ENCODE measurements around the gene CGB5. TPM values are rescaled to one million over a fixed set of nuclear protein-coding genes. Genes with fewer than 3 reads are reported as not detected.
"Not testable (repeated sequence)": the region's sequence is repeated elsewhere in the genome, so short reads cannot be mapped to it uniquely, and the experiment has no call there.

Gene CGB5
- polyA plus RNA-seq, 3 donors, result 1.1 TPM; not detected in 2

DNA sequence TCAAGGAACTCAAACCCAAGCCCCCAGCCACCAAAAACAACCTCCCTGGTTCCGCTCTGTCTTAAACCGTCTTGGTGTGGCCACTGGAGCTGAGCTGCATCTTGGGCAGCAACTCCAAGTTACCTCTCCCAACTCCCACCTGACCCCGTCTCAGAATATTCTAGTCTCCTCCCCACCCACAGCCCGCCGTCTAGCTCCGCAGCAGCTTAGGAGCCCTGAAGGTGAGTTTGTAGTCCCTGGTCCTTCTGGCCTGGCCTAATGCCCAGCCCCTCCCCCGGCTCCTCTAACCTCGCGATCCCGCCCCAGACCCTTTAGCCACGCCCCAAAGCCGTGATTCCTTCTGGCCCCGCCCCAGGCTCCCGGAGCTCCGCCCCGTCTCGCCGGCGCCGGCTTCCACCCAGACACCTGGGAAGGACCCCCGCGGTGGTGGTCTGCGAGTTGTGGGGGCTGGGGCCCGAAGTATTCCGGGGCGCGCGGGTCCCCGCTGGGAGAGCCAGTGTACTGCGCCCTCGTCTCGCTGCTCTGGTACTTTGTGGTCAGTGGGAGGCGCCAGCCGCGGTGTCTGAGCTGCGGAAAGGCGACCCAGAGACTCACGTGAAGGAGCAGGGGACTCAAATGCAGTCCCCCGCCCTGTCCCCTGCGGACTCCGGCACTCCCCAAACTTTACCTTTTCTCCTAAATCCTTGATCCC, 24.3 kb upstream of the CGB5 start:
- no peak overlapping the region for H3K27ac ChIP-seq (ENCODE audit: low read depth, low read length)
- WGBS, 3 donors, result 10 to 16% (median 15%) methylated on average over 41 of the region's 41 CpGs

DNA sequence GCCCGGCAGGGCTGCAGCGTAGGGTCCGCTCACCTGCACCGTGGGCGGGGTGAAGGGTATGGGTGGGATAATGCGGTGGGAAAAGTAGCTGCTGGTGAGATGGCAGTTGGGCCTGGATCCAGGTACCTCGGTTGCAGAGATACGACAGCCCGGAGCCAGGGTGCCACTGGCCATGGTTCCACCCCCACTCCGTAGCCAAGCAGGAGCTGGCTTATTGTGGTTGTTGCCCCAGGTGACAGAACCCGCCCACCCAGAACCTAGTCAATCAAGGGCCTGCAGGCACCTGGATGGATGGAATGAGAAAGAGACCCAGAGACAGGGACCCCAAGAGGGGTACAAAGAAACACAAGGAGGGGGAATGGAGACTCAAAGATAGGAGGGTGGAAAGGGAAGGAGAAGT, 23.3 kb upstream of the CGB5 start:
- no peak overlapping the region for H3K27ac ChIP-seq (ENCODE audit: low read depth, low read length)
- 33 to 77% (median 62%) methylated on average over 11 of the region's 11 CpGs for WGBS, 3 donors

DNA sequence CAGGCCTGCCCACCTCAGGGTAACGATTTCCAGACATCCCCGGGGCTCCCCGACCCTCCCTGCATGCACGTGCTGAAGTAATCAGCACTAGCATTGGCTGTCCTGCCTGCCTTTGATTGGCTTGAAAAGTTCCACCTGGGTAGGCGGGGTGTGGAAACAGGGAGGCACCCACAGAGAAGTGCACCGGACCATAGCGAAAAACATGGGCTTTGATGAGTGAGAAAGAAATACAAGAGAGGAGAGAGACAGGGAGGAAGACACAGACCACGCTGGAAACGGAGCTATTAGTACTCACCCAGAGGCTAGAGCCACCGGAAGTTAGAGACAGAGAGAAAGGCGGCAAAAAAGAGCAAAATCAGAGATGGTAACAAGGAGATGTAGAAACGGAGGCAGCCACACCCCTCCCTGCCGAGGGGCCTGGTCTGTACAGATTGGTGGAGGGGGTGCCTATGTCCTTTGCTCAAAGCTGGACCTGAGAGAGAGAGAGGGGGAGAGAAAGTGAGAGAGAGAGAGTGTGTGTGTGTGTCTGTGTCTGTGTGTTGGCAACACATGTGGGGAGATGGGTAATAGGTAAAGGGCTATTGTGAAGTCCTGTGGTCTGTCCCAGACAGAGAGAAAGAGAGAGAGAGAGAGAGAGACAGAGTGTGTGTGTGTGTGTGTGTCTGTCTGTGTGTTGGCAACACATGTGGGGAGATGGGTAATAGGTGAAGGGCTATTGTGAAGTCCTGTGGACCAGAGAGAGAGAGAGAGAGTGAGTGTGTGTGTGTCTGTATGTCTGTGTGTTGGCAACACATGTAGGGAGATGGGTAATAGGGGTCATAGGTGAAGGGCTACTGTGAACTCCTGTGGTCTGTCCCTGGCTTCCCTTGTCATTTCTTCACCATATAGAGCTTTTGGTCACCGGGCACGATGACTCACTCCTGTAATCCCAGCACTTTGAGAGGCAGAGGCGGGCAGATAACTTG, 22.4 kb upstream of the CGB5 start:
- H3K27ac ChIP-seq (ENCODE audit: low read depth, low read length), result no peak overlapping the region
- WGBS, 3 donors, result 36 to 53% (median 40%) methylated on average over 16 of the region's 16 CpGs

DNA sequence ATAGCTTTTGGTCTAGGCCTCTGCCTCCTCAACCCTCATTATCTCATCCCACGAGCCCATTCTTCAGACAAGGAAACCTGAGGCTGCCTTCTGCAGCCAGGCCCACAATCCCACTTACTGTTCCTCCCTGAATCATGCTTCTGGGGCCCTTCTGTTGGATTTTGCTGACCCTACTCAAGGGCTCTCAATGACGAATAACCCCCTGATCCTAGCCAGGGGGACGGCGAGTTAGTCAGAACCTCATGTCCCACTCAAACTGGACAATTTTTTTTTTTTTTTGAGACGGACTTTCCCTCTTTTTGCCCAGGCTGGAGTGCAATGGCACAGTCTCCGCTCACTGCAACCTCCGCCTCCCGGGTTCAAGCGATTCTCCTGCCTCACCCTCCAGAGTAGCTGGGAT, 21.5 kb upstream of the CGB5 start:
- 89 to 94% (median 91%) methylated on average over 9 of the region's 9 CpGs for WGBS, 3 donors
- H3K27ac ChIP-seq (ENCODE audit: low read depth, low read length), result no peak overlapping the region

DNA sequence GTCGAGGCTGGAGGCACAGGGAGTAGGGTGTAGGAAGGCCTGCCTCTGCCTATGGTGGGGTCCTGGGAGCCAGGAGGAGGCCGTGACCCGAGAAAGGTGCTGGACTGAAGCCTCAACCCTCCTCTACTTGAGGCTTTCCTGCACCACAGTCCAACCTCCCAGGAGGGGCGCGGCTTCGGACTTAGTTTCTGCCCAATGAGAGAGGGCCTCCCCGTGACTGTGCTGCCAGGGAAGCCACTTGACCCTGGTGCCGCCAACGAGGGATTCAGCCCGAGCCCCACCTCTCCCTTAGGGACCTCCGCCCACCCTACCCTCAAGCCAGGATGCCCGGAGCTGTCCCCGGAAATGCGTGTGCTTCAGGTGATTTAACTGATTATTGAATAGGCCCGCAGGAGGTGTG, 19.4 kb upstream of the CGB5 start, which contains the start of gene CGB3:
Gene CGB3, minus strand, starts transcription at position 101 of the 400 bp plus-strand sequence. CDS start 362 bp downstream, outside the sequence.
- not testable (repeated sequence) for H3K27ac ChIP-seq (ENCODE audit: low read depth, low read length)
- 45 to 70% (median 66%) methylated on average over 9 to 13 of the region's 15 CpGs for WGBS, 3 donors

DNA sequence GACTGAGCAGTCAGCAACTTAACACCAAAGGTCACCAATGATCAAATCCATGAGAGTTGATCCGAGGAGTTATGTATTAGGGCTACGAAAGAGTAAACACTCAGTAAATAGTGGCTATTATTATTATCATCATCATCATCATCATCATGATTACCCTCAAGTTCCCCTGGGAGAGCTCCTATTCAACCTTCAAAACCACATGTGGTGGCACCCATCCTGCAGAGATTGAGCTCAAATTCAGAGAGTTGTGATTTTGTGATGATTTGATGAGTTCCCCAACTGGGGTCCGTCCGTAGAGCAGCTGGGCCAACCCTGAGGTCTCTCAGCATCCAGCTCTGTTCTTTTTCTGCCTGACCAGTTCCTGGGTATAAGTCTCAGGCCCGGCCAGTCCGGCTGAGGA, 18.6 kb upstream of the CGB5 start:
- WGBS, 3 donors, result 77 to 89% (median 86%) methylated on average over 3 to 4 of the region's 6 CpGs
- not testable (repeated sequence) for H3K27ac ChIP-seq (ENCODE audit: low read depth, low read length)

DNA sequence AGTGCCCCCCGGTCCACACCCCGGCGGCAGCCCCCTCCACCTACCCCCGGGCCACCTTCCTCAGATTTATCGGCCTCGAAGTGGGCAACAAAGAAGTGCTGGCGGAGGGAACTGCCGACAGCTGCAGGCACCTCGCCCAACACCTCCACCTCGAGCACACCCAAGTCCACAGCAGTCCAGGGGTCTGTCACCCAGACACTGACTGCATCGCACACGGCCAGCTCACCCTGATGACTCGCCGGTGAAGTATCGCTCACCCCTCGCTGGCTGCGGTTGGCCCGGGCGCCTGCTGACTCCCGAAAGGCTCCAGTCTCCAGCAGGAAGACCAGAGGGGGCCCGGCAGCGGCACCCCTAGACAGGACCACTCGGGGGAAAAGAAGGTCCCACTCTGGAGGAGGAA, 18.0 kb upstream of the CGB5 start:
- 85 to 90% (median 85%) methylated on average over 23 of the region's 23 CpGs for WGBS, 3 donors
- not testable (repeated sequence) for H3K27ac ChIP-seq (ENCODE audit: low read depth, low read length)

DNA sequence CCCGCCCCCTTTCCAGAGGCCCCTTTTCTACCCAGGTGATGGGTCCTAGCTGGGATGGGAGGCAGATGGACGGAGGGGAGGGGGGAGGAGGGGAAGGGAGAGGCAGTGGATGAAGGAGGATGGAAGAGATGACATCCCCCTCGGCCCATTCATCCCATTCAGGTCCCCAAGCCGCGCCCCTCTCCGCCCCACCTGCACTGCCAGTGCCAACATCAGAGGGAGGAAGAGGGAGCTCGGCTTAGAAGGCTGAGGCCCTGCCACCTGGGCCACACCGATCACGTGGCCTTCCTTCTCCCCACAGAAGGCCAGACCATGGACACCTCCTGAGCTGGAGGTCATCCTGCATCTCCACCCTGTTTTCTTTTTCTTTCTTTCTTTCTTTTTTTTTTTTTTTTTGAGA, 15.0 kb upstream of the CGB5 start:
- WGBS, 3 donors, result 83 to 84% methylated on average over 3 to 9 of the region's 9 CpGs; no CpG with 5 or more reads in 1 of the 3 donors
- not testable (repeated sequence) for H3K27ac ChIP-seq (ENCODE audit: low read depth, low read length)

DNA sequence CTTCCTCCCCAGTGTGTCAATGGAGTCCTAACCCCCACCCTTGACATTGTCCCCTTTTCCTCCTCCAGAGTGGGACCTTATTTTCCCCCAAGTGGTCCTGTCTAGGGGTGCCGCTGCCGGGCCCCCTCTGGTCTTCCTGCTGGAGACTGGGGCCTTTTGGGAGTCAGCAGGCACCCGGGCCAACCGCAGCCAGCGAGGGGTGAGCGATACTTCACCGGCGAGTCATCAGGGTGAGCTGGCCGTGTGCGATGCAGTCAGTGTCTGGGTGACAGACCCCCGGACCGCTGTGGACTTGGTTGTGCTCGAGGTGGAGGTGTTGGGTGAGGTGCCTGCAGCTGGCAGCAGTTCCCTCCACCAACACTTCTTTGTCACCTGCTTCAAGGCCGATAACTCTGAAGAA, 13.9 kb upstream of the CGB5 start:
- H3K27ac ChIP-seq (ENCODE audit: low read depth, low read length), result not testable (repeated sequence)
- WGBS, 3 donors, result 80 to 88% (median 84%) methylated on average over 12 to 14 of the region's 14 CpGs

DNA sequence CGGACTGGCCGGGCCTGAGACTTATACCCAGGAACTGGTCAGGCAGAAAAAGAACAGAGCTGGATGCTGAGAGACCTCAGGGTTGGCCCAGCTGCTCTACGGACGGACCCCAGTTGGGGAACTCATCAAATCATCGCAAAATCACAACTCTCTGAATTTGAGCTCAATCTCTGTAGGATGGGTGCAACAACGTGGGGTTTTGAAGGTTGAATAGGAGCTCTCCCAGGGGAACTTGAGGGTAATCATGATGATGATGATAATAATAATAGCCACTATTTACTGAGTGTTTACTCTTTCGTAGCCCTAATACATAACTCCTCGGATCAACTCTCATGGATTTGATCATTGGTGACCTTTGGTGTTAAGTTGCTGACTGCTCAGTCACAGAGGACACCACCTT, 13.3 kb upstream of the CGB5 start:
- not testable (repeated sequence) for H3K27ac ChIP-seq (ENCODE audit: low read depth, low read length)
- 90 to 93% (median 91%) methylated on average over 3 to 6 of the region's 8 CpGs for WGBS, 3 donors

DNA sequence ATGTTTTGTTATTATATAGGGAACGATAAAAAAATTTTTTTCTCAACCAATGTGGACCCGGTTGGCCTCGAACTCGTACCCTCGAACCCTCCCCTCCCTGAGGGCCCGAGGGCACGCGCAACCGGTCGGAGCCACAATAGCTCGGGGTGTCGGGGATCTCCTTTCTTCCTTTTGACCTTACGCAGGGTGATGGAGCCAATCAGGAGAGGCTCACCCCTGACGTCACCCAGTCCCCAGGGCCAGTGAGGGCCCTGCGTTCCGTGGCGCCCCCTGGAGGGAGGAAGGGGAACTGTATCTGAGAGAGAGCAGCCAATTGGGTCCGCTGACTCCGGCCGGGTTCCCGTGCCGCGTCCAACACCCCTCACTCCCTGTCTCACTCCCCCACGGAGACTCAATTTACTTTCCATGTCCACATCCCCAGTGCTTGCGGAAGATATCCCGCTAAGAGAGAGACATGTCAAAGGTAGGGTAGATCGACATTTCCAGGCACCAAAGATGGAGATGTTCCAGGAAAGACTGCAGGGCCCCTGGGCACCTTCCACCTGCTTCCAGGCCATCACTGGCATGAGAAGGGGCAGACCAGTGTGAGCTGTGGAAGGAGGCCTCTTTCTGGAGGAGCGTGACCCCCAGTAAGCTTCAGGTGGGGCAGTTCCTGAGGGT, 11.9 kb upstream of the CGB5 start, which contains the start of gene CGB2:
Gene CGB2, plus strand, starts transcription at position 249 of the 660 bp plus-strand sequence. Its CDS starts 206 bp downstream, at position 455.
- not testable (repeated sequence) for H3K27ac ChIP-seq (ENCODE audit: low read depth, low read length)
- WGBS, 3 donors, result 23 to 25% (median 23%) methylated on average over 25 to 28 of the region's 28 CpGs

DNA sequence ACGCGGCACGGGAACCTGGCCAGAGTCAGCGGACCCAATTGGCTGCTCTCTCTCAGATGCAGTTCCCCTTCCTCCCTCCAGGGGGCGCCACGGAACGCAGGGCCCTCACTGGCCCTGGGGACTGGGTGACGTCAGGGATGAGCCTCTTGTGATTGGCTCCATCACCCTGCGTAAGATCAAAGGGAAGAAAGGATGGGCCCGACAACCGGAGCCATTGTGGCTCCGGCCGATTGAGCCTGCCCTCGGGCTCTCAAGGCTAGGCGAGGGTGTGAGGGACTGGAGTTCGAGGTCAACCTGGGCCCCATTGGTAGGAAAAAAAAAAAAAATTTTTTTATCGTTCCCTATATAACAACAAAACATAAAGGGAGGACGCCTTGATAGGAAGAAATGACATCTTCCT, 6.8 kb upstream of the CGB5 start, which contains the start of gene CGB1:
Gene CGB1, minus strand, starts transcription at position 81 of the 400 bp plus-strand sequence. CDS start 184 bp downstream, outside the sequence.
- WGBS, 3 donors, result 50 to 67% (median 51%) methylated on average over 12 to 18 of the region's 18 CpGs

DNA sequence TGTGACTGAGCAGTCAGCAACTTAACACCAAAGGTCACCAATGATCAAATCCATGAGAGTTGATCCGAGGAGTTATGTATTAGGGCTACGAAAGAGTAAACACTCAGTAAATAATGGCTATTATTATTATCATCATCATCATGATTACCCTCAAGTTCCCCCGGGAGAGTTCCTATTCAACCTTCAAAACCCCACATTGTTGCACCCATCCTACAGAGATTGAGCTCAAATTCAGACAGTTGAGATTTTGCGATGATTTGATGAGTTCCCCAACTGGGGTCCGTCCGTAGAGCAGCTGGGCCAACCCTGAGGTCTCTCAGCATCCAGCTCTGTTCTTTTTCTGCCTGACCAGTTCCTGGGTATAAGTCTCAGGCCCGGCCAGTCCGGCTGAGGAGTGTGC, 5.5 kb upstream of the CGB5 start:
- WGBS, 3 donors, result 79 to 93% (median 90%) methylated on average over 5 to 6 of the region's 8 CpGs
- not testable (repeated sequence) for H3K27ac ChIP-seq (ENCODE audit: low read depth, low read length)

More for the DNA sequence above, 6.8 kb upstream of the CGB5 start, which contains the start of gene CGB1:
- H3K27ac ChIP-seq (ENCODE audit: low read depth, low read length), result not testable (repeated sequence)

DNA sequence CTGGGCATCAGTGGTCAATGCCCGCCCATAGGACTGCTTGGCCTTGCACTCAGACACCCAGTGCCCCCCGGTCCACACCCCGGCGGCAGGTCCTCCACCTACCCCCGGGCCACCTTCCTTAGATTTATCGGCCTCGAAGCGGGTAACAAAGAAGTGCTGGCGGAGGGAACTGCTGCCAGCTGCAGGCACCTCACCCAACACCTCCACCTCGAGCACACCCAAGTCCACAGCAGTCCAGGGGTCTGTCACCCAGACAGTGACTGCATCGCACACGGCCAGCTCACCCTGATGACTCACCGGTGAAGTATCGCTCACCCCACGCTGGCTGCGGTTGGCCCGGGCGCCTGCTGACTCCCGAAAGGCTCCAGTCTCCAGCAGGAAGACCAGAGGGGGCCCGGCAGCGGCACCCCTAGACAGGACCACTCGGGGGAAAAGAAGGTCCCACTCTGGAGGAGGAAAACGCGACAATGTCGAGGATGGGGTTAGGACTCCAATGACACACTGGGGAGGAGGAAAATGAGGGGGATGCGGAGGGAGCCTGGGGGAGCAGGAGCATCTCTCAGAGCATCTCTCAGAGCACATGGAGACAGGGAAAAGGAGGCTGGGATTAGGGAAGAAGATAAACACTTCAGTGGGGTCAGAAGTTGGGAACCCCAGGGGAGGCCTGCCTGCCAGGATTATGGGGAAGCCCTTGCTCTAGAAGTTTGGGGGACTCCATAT, 4.9 kb upstream of the CGB5 start:
- WGBS, 3 donors, result 80 to 90% (median 87%) methylated on average over 26 of the region's 26 CpGs

DNA sequence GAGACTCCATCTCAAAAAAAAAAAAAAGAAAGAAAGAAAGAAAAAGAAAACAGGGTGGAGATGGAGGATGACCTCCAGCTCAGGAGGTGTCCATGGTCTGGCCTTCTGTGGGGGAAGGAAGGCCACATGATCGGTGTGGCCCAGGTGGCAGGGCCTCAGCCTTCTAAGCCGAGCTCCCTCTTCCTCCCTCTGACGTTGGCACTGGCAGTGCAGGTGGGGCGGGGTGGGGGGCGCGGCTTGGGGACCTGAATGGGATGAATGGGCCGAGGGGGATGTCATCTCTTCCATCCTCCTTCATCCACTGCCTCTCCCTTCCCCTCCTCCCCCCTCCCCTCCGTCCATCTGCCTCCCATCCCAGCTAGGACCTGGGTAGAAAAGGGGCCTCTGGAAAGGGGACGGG, 3.9 kb upstream of the CGB5 start:
- not testable (repeated sequence) for H3K27ac ChIP-seq (ENCODE audit: low read depth, low read length)
- WGBS, 3 donors, result 66 to 71% (median 69%) methylated on average over 6 to 9 of the region's 9 CpGs

More for the DNA sequence above, 4.9 kb upstream of the CGB5 start:
- not testable (repeated sequence) for H3K27ac ChIP-seq (ENCODE audit: low read depth, low read length)

DNA sequence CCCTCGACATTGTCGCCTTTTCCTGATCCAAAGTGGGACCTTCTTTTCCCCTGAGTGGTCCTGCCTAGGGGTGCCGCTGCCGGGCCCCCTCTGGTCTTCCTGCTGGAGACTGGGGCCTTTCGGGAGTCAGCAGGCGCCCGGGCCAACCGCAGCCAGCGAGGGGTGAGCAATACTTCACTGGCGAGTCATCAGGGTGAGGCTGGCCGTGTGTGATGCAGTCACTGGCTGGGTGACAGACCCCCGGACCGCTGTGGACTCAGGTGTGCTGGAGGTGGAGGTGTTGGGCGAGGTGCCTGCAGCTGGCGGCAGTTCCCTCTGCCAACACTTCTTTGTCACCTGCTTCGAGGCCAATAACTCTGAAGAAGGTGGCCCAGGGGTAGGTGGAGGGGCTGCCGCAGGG, 1.5 kb upstream of the CGB5 start:
- 65 to 83% (median 81%) methylated on average over 17 of the region's 17 CpGs for WGBS, 3 donors

DNA sequence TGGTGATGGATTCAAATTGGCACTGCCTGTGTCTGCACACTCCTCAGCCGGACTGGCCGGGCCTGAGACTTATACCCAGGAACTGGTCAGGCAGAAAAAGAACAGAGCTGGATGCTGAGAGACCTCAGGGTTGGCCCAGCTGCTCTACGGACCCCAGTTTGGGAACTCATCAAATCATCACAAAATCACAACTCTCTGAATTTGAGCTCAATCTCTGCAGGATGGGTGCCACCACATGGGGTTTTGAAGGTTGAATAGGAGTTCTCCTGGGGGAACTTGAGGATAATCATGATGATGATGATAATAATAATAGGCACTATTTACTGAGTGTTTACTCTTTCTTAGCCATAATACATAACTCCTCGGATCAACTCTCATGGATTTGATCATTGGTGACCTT, 982 bp upstream of the CGB5 start:
- WGBS, 3 donors, result 72 to 94% (median 74%) methylated on average over 1 to 3 of the region's 4 CpGs
- not testable (repeated sequence) for H3K27ac ChIP-seq (ENCODE audit: low read depth, low read length)

More for the DNA sequence above, 1.5 kb upstream of the CGB5 start:
- H3K27ac ChIP-seq (ENCODE audit: low read depth, low read length), result no peak overlapping the region

DNA sequence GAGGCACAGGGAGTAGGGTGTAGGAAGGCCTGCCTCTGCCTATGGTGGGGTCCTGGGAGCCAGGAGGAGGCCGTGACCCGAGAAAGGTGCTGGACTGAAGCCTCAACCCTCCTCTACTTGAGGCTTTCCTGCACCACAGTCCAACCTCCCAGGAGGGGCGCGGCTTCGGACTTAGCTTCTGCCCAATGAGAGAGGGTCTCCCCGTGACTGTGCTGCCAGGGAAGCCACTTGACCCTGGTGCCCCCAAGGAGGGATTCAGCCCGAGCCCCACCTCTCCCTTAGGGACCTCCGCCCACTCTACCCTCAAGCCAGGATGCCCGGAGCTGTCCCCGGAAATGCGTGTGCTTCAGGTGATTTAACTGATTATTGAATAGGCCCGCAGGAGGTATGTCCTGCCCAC, 5.4 kb downstream of the CGB5 start, which contains the start of gene CGB8:
Gene CGB8, minus strand, starts transcription at position 101 of the 400 bp plus-strand sequence. CDS start 372 bp downstream, outside the sequence.
- not testable (repeated sequence) for H3K27ac ChIP-seq (ENCODE audit: low read depth, low read length)
- WGBS, 3 donors, result 54 to 74% (median 73%) methylated on average over 7 to 12 of the region's 12 CpGs

All from adipose tissue (tissue), 3 donors.